Esophagus squamous epithelium (tissue), 4 donors: ENCODE measurements around the gene COMMD3.

Experiments
- POLR2A ChIP-seq, 4 donors: fragments of 450-650 bp; IDR thresholded peaks; one replicate each; pipeline ENCODE4 v1.6.1; 2017; ENCODE audit warnings: antibody characterized with exemption in 4 of 4, mild to moderate bottlenecking in 4 of 4, moderate library complexity in 3 of 4
- TF ChIP-seq, protein P1 (sequence below), 6 experiments: fragments of 450-650 bp in 4 of 6; fragments of 200-600 bp in 2 of 6; sonication (generic) in 2 of 6; IDR thresholded peaks; one replicate each; pipeline ENCODE4 v1.5.1; 2016 to 2019; ENCODE audit warnings: antibody characterized with exemption in 6 of 6, mild to moderate bottlenecking in 4 of 6, moderate library complexity in 4 of 6

DNA sequence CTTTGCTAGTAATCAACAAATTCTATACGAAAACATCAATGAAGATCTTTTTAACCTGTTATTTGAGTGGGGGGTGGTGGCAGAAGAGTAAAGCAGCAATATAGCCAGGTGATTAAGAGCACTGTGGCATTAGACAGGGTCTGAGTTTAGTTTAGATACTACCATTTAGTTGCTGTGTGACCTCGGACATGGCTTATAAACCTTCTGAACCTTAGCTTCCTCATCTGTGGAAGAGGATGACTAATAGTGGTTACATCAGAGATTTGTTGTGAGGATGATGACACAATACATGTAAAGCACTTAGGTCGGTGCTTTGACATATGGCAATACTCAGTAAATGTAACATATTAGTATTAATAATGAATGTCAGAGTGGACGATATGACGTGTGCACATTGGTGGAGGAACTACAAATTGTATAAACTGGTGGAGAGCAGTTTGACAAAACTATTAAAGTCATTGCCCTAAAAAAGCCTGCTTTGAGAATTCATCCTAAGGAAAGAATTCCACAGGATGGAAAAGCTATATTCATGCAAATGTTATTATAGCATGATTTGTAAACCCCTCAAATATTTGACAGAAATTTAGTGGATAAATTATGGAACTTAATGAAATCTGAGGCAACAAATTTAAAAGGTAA is 53.4 kb downstream of the COMMD3 start:
- TF ChIP-seq, protein P1, sequence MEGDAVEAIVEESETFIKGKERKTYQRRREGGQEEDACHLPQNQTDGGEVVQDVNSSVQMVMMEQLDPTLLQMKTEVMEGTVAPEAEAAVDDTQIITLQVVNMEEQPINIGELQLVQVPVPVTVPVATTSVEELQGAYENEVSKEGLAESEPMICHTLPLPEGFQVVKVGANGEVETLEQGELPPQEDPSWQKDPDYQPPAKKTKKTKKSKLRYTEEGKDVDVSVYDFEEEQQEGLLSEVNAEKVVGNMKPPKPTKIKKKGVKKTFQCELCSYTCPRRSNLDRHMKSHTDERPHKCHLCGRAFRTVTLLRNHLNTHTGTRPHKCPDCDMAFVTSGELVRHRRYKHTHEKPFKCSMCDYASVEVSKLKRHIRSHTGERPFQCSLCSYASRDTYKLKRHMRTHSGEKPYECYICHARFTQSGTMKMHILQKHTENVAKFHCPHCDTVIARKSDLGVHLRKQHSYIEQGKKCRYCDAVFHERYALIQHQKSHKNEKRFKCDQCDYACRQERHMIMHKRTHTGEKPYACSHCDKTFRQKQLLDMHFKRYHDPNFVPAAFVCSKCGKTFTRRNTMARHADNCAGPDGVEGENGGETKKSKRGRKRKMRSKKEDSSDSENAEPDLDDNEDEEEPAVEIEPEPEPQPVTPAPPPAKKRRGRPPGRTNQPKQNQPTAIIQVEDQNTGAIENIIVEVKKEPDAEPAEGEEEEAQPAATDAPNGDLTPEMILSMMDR (IDR thresholded peaks at IDR 0.05) = no peak
- no peak for TF ChIP-seq POLR2A (IDR thresholded peaks at IDR 0.05)
